OCI-LY1 (cell line): ENCODE measurements around the gene MAP2.

Experiments used
- H2AFZ ChIP-seq: fragments of 200-600 bp; sonication (generic), shearing (Covaris generic); 2 replicates; pipeline ENCODE4 v1.6.0; 2014; ENCODE audit warnings: antibody characterized with exemption, mild to moderate bottlenecking, low read length
- H3F3A ChIP-seq: fragments of 200-600 bp; sonication (generic), shearing (Covaris generic); 2 replicates; pipeline ENCODE4 v1.6.0; 2014; ENCODE audit warnings: mild to moderate bottlenecking, antibody characterized with exemption, low read length, moderate library complexity; ENCODE audit not compliant: insufficient read depth
- H3K27ac ChIP-seq: fragments of 200-600 bp; sonication (generic); 2 replicates; pipeline ENCODE4 v1.5.1; 2014; ENCODE audit warnings: low read length, mixed run types, mild to moderate bottlenecking, low read depth; ENCODE audit not compliant: poor library complexity, severe bottlenecking
- H3K27me3 ChIP-seq: fragments of 200-600 bp; sonication (generic); 2 replicates; pipeline ENCODE4 v1.6.0; 2014; ENCODE audit warnings: antibody characterized with exemption, mild to moderate bottlenecking, low read length, moderate library complexity; ENCODE audit not compliant: insufficient read depth
- H3K36me3 ChIP-seq: fragments of 200-600 bp; sonication (generic); 2 replicates; pipeline ENCODE4 v1.6.1; 2014; ENCODE audit warnings: mild to moderate bottlenecking, antibody characterized with exemption, low read length, moderate library complexity, mixed read lengths; ENCODE audit not compliant: insufficient read depth
- H3K4me1 ChIP-seq: fragments of 200-600 bp; sonication (generic); 2 replicates; pipeline ENCODE4 v1.5.1; 2014; ENCODE audit warnings: mild to moderate bottlenecking, low read length, moderate library complexity; ENCODE audit not compliant: insufficient read depth, severe bottlenecking
- H3K4me2 ChIP-seq: fragments of 200-600 bp; sonication (generic), shearing (Covaris generic); 2 replicates; pipeline ENCODE4 v1.6.1; 2014; ENCODE audit warnings: low read length
- H3K4me3 ChIP-seq: fragments of 200-600 bp; sonication (generic); 2 replicates; pipeline ENCODE4 v1.5.1; 2014; ENCODE audit warnings: low read length, low read depth, mild to moderate bottlenecking, mixed read lengths; ENCODE audit not compliant: poor library complexity, severe bottlenecking
- H3K79me2 ChIP-seq: fragments of 200-600 bp; shearing (Covaris generic); 2 replicates; pipeline ENCODE4 v1.6.1; 2016; ENCODE audit warnings: mixed run types, low read length, mixed read lengths; ENCODE audit not compliant: insufficient read depth
- H3K9ac ChIP-seq: fragments of 200-600 bp; sonication (generic), shearing (Covaris generic); 2 replicates; pipeline ENCODE4 v1.6.1; 2014; ENCODE audit warnings: mild to moderate bottlenecking, low read length, mixed read lengths
- H3K9me2 ChIP-seq: fragments of 200-600 bp; sonication (generic), shearing (Covaris generic); 2 replicates; pipeline ENCODE4 v1.6.1; 2014; ENCODE audit warnings: low read depth, mild to moderate bottlenecking, low read length, mixed read lengths
- H3K9me3 ChIP-seq: fragments of 200-600 bp; shearing (Covaris generic); 2 replicates; pipeline ENCODE4 v1.6.1; 2014; ENCODE audit warnings: low read length, mixed read lengths
- H4K20me1 ChIP-seq: fragments of 200-600 bp; sonication (generic), shearing (Covaris generic); 2 replicates; pipeline ENCODE4 v1.6.0; 2016; ENCODE audit warnings: mild to moderate bottlenecking, low read length; ENCODE audit not compliant: insufficient read depth
- CTCF ChIP-seq: fragments of 200-600 bp; sonication (generic), shearing (Covaris generic); IDR thresholded peaks from 2 replicates; pipeline ENCODE4 v1.5.1; 2017; ENCODE audit warnings: mild to moderate bottlenecking, antibody characterized with exemption, low read length, moderate library complexity, mixed read lengths
- EZH2 ChIP-seq: fragments of 200-600 bp; sonication (generic), shearing (Covaris generic); IDR thresholded peaks from 2 replicates; pipeline ENCODE4 v1.8.0; 2017; ENCODE audit warnings: borderline replicate concordance, mixed run types, mild to moderate bottlenecking, antibody characterized with exemption, low read length, moderate library complexity, mixed read lengths

Gene MAP2

GRCh38 chr2:209501579-209501978, 77.7 kb downstream of the MAP2 start:
- Histone ChIP-seq H3K9me2 (no peaks in the 10 kb centered on the region), H3K27ac (no peak overlapping the region), H3K27me3 (no peaks in the 10 kb centered on the region), H3K36me3 (no peaks in the 10 kb centered on the region; the same call in 1 of the 2 replicates), H3K79me2 (no peaks in the 10 kb centered on the region), H3K9ac (no peak overlapping the region), H3K4me3 (no peak overlapping the region), H3K9me3 (no peaks in the 10 kb centered on the region; the same call in 1 of the 2 replicates), H4K20me1 (no peaks in the 10 kb centered on the region), H3K4me1 (peaks cover 34% of the 10 kb centered on the region), H2AFZ (no peak overlapping the region), H3K4me2 (no peak overlapping the region), H3F3A (no peaks in the 10 kb centered on the region)
- no peak for TF ChIP-seq CTCF
- TF ChIP-seq EZH2, result no peak

DNA sequence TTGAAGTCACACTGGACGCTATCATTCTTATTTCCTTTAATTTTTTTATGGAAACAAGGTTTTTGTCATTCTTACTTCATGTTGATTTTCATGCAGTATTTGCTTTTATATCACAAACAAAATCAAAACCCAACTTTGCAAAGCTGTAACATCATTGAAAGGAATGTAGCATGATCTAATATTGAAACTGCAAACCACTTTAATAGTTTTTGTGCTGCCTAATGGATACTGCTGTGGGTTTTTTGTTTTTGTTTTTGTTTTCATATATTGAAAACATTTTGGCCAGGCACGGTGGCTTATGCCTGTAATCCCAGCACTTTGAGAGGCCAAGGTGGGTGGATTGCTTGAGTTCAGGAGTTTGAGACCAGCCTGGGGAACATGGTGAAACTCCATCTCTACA, 81.6 kb downstream of the MAP2 start:
- no peak overlapping the region for H3K4me2 ChIP-seq
- no peak overlapping the region for H3K4me3 ChIP-seq
- no peaks in the 10 kb centered on the region for H3K79me2 ChIP-seq
- TF ChIP-seq CTCF (no peak), EZH2 (no peak)
- H4K20me1 ChIP-seq, result no peaks in the 10 kb centered on the region
- no peak overlapping the region for H2AFZ ChIP-seq
- no peaks in the 10 kb centered on the region for H3F3A ChIP-seq
- no peaks in the 10 kb centered on the region; the same call in 1 of the 2 replicates for H3K9me3 ChIP-seq
- H3K9me2 ChIP-seq, result no peaks in the 10 kb centered on the region
- no peaks in the 10 kb centered on the region for H3K27me3 ChIP-seq
- H3K27ac ChIP-seq, result no peak overlapping the region
- H3K9ac ChIP-seq, result no peak overlapping the region
- peaks cover 48% of the 10 kb centered on the region for H3K4me1 ChIP-seq
- no peaks in the 10 kb centered on the region for H3K36me3 ChIP-seq

GRCh38 chr2:209508255-209508654, 84.4 kb downstream of the MAP2 start:
- Histone ChIP-seq H3K79me2 (no peaks in the 10 kb centered on the region), H3K9me2 (no peaks in the 10 kb centered on the region), H3K9me3 (no peaks in the 10 kb centered on the region), H4K20me1 (no peaks in the 10 kb centered on the region), H3K9ac (no peak overlapping the region), H2AFZ (no peak overlapping the region), H3K4me1 (peaks cover 44% of the 10 kb centered on the region), H3K27me3 (no peaks in the 10 kb centered on the region), H3K4me2 (no peak overlapping the region), H3K36me3 (no peaks in the 10 kb centered on the region), H3K4me3 (no peak overlapping the region), H3F3A (no peaks in the 10 kb centered on the region), H3K27ac (no peak overlapping the region)
- no peak for TF ChIP-seq EZH2
- no peak for TF ChIP-seq CTCF
